ENCODE results near the gene SEMA3D.

GRCh38 chr7:84998665-84999064 lies 188.2 kb downstream of the SEMA3D start:
- TF ChIP-seq POLR2AphosphoS5 (IDR thresholded peaks at IDR 0.05; ENCODE audit: low read depth, low read length) (no peak), POLR2A (IDR thresholded peaks at IDR 0.05; ENCODE audit: low read depth, low read length) (no peak)
